OCI-LY7 (cell line): ENCODE data around the gene KCNE3. TPM values are rescaled to one million over a fixed set of nuclear protein-coding genes. Genes with fewer than 3 reads are reported as not detected.

ENCODE experiments used
- BruUV-seq: library from RNA; stranded (reverse); fragments of 400-500 nt; replicated peaks from 2 replicates; lab custom pipeline; 2021; lab: Mats Ljungman, UMichigan
- CTCF ChIA-PET: fragments of 300-600 bp; sonication (Branson Sonifier 250); formaldehyde crosslinking; loops from one replicate; lab custom pipeline; 2022; ENCODE audit warnings: antibody characterized with exemption; ENCODE audit not compliant: unreplicated experiment; lab: Charles Lee
- POLR2A ChIA-PET: fragments of 300-600 bp; sonication (Branson Sonifier 250); formaldehyde crosslinking; loops from one replicate; lab custom pipeline; 2022; ENCODE audit warnings: antibody characterized with exemption; lab: Charles Lee
- DNase-seq: peaks from one replicate; pipeline ENCODE4 v3.0.0-alpha.2; 2015; ENCODE audit warnings: low spot score
- H2AFZ ChIP-seq: fragments of 200-600 bp; sonication (generic), shearing (Covaris generic); 2 replicates; pipeline ENCODE4 v1.6.1; 2014; ENCODE audit warnings: mild to moderate bottlenecking, antibody characterized with exemption, low read length, moderate library complexity
- H3K27ac ChIP-seq: fragments of 200-600 bp; sonication (generic); 2 replicates; pipeline ENCODE4 v1.5.1; 2014; ENCODE audit warnings: mixed run types, low read depth, mild to moderate bottlenecking, moderate library complexity, low read length, inconsistent platforms; ENCODE audit not compliant: poor library complexity, severe bottlenecking
- H3K36me3 ChIP-seq: fragments of 200-600 bp; sonication (generic); 2 replicates; pipeline ENCODE4 v1.6.1; 2014; ENCODE audit warnings: mild to moderate bottlenecking, antibody characterized with exemption, low read length, moderate library complexity, mixed read lengths; ENCODE audit not compliant: insufficient read depth
- H3K4me1 ChIP-seq: fragments of 200-600 bp; sonication (generic); 2 replicates; pipeline ENCODE4 v1.5.1; 2014; ENCODE audit warnings: mild to moderate bottlenecking, low read length; ENCODE audit not compliant: insufficient read depth, poor library complexity, severe bottlenecking
- H3K4me2 ChIP-seq: fragments of 200-600 bp; sonication (generic); 2 replicates; pipeline ENCODE4 v1.6.1; 2014; ENCODE audit warnings: mild to moderate bottlenecking, low read length
- H3K4me3 ChIP-seq: fragments of 200-600 bp; sonication (generic); 2 replicates; pipeline ENCODE4 v1.5.1; 2014; ENCODE audit warnings: mild to moderate bottlenecking, low read depth, low read length; ENCODE audit not compliant: poor library complexity, severe bottlenecking
- H3K79me2 ChIP-seq: fragments of 200-600 bp; sonication (generic); 2 replicates; pipeline ENCODE4 v1.6.1; 2016; ENCODE audit warnings: low read depth, mild to moderate bottlenecking, low read length, moderate library complexity, mixed read lengths; ENCODE audit not compliant: insufficient read depth
- H3K9me2 ChIP-seq: fragments of 200-600 bp; sonication (generic); 2 replicates; pipeline ENCODE4 v1.6.1; 2016; ENCODE audit warnings: mild to moderate bottlenecking, low read length, mixed read lengths; ENCODE audit not compliant: insufficient read depth
- H3K9me3 ChIP-seq: fragments of 200-600 bp; sonication (generic); 2 replicates; pipeline ENCODE4 v1.6.1; 2014; ENCODE audit warnings: mild to moderate bottlenecking, mixed run types, low read length, mixed read lengths
- H4K20me1 ChIP-seq: fragments of 200-600 bp; sonication (generic); 2 replicates; pipeline ENCODE4 v1.6.1; 2014; ENCODE audit warnings: mild to moderate bottlenecking, antibody characterized with exemption, low read length, moderate library complexity, mixed read lengths; ENCODE audit not compliant: insufficient read depth
- CTCF ChIP-seq: fragments of 200-600 bp; sonication (generic); conservative IDR thresholded peaks from 2 replicates; pipeline ENCODE4 v1.5.1; 2014; ENCODE audit warnings: mild to moderate bottlenecking, antibody characterized with exemption, low read length, moderate library complexity, mixed read lengths
- EZH2phosphoT487 ChIP-seq: fragments of 200-600 bp; sonication (generic); IDR thresholded peaks from 2 replicates; pipeline ENCODE4 v1.6.1; 2018; ENCODE audit warnings: low read depth, borderline replicate concordance, mild to moderate bottlenecking, mixed run types, antibody characterized with exemption, low read length, moderate library complexity, mixed read lengths
- intact Hi-C: fragments of 100-400 bp; cut with micrococcal nuclease; formaldehyde crosslinking; loops from one replicate; pipeline ENCODE4 v1.10.0; 2022; ENCODE audit not compliant: unreplicated experiment
- total RNA-seq, 2 experiments: library from RNA; depleted of rRNA in 1 of 2; stranded (reverse); fragments of >200 nt in 1 of 2; shearing (Covaris generic) in 1 of 2; gene quantifications; 2 replicates each; pipeline ENCODE4 v1.2.3, GENCODE V29; 2014 to 2022

The KCNE3 gene
- total RNA-seq, 2 experiments from 2014 or later, result not detected

- no peak for DNase-seq
- Histone ChIP-seq H3K4me1 (no peaks in the 10 kb centered on the region), H3K4me3 (no peak overlapping the region), H4K20me1 (no peaks in the 10 kb centered on the region), H3K36me3 (no peaks in the 10 kb centered on the region), H2AFZ (no peak overlapping the region), H3K27ac (no peak overlapping the region), H3K4me2 (no peak overlapping the region), H3K9me2 (no peaks in the 10 kb centered on the region), H3K79me2 (no peaks in the 10 kb centered on the region), H3K9me3 (no peaks in the 10 kb centered on the region)
- ChIA-PET CTCF (interaction anchor here (0.6 kb wide), 1 partner anchor 54 kb away, joined by 3 read pairs; no protein-coding TSS in a partner anchor), POLR2A (no interaction called here)
- BruUV-seq, result no TSS peak
- TF ChIP-seq EZH2phosphoT487 (no peak), CTCF (no peak)
- intact Hi-C loops, result no loop called here
Measured at GRCh38 chr11:74444173-74444826, 23.0 kb downstream of the KCNE3 start.

- H3K4me1 ChIP-seq, result no peaks in the 10 kb centered on the region
- H3K4me2 ChIP-seq, result no peak overlapping the region
- ChIA-PET CTCF (interaction anchor here (0.6 kb wide), 1 partner anchor 53 kb away, joined by 3 read pairs; no protein-coding TSS in a partner anchor), POLR2A (no interaction called here)
- BruUV-seq, result no TSS peak
- H2AFZ ChIP-seq, result no peak overlapping the region
- H3K27ac ChIP-seq, result no peak overlapping the region
- no peak for TF ChIP-seq EZH2phosphoT487
- TF ChIP-seq CTCF, result no peak
- H3K36me3 ChIP-seq, result no peaks in the 10 kb centered on the region
- no peak overlapping the region for H3K4me3 ChIP-seq
- H4K20me1 ChIP-seq, result no peaks in the 10 kb centered on the region
- intact Hi-C loops, result no loop called here
- no peaks in the 10 kb centered on the region for H3K79me2 ChIP-seq
- H3K9me2 ChIP-seq, result no peaks in the 10 kb centered on the region
- no peaks in the 10 kb centered on the region for H3K9me3 ChIP-seq
- no peak for DNase-seq
Measured at GRCh38 chr11:74443071-74443864, 24.1 kb downstream of the KCNE3 start.
